ENCODE data around the gene MAEA.
"Not testable (repeated sequence)": the region's sequence is repeated elsewhere in the genome, so short reads cannot be mapped to it uniquely, and the experiment has no call there.

Gene MAEA

GRCh38 chr4:1335193-1335883 is 45.6 kb downstream of the MAEA start:
- not testable (repeated sequence) for DNase-seq (ENCODE audit: low spot score)

- DNase-seq (ENCODE audit: low spot score): no peak
These were observed 46.4 kb downstream of the MAEA start for GRCh38 chr4:1336088-1336491.

GRCh38 chr4:1337376-1337831 is 47.7 kb downstream of the MAEA start:
- DNase-seq (ENCODE audit: low spot score): no peak

GRCh38 chr4:1337951-1338751 is 48.5 kb downstream of the MAEA start:
- DNase-seq (ENCODE audit: low spot score): no peak

GRCh38 chr4:1338752-1339414 is 49.2 kb downstream of the MAEA start:
- DNase-seq (ENCODE audit: low spot score): no peak

- no peak for DNase-seq (ENCODE audit: low spot score)
These were observed 49.8 kb downstream of the MAEA start for GRCh38 chr4:1339489-1339888.

GRCh38 chr4:1340181-1340747 is 50.6 kb downstream of the MAEA start:
- DNase-seq (ENCODE audit: low spot score): no peak

GRCh38 chr4:1340861-1341260 is 51.2 kb downstream of the MAEA start:
- DNase-seq (ENCODE audit: low spot score): no peak

GRCh38 chr4:1342003-1342402 is 52.3 kb downstream of the MAEA start:
- DNase-seq (ENCODE audit: low spot score): no peak

GRCh38 chr4:1344696-1345095 is 55.0 kb downstream of the MAEA start:
- no peak for DNase-seq (ENCODE audit: low spot score)

GRCh38 chr4:1345903-1346780 is 56.5 kb downstream of the MAEA start:
- peak; percentile 79 for DNase-seq (ENCODE audit: low spot score)

GRCh38 chr4:1346781-1347409 is 57.2 kb downstream of the MAEA start, which contains the start of gene UVSSA:
Gene UVSSA (plus strand): TSS chr4:1347208. CDS start chr4:1348092, 884 bp downstream.
- DNase-seq (ENCODE audit: low spot score): peak; percentile 100

GRCh38 chr4:1347410-1347864 is 57.7 kb downstream of the MAEA start:
- peak; percentile 41 for DNase-seq (ENCODE audit: low spot score)

GRCh38 chr4:1348014-1348513 is 58.4 kb downstream of the MAEA start:
- DNase-seq (ENCODE audit: low spot score): no peak

- no peak for DNase-seq (ENCODE audit: low spot score)
These were observed 59.1 kb downstream of the MAEA start for GRCh38 chr4:1348746-1349145.

- no peak for DNase-seq (ENCODE audit: low spot score)
These were observed 59.9 kb downstream of the MAEA start for GRCh38 chr4:1349359-1350168.

GRCh38 chr4:1350169-1350520 is 60.5 kb downstream of the MAEA start:
- DNase-seq (ENCODE audit: low spot score): no peak

GRCh38 chr4:1351854-1352566 is 62.3 kb downstream of the MAEA start:
- DNase-seq (ENCODE audit: low spot score): peak; percentile 85

- no peak for DNase-seq (ENCODE audit: low spot score)
These were observed 62.8 kb downstream of the MAEA start for GRCh38 chr4:1352567-1352900.

All from Ammon's horn (tissue), 1 donor.